CD14-positive monocyte (primary cell): ENCODE measurements around the gene KMT2B. TPM values are rescaled to one million over a fixed set of nuclear protein-coding genes. Genes with fewer than 3 reads are reported as not detected.

Source experiments
- DNase-seq, 3 donors: peaks; one replicate each; pipeline ENCODE4 v3.0.0-alpha.2; 2011 to 2022
- H2AFZ ChIP-seq: 2 replicates; pipeline ENCODE4 v1.6.0; 2012; ENCODE audit warnings: mild to moderate bottlenecking, low read depth, low read length, inconsistent platforms; ENCODE audit not compliant: insufficient read depth, poor library complexity, severe bottlenecking
- H3K27ac ChIP-seq, 2 donors: 1 replicate in 1 of 2; 2 replicates in 1 of 2; pipeline ENCODE4 v1.5.1; 2012 to 2013; ENCODE audit warnings: low read length in 2 of 2, control low read depth in 1 of 2, inconsistent platforms in 1 of 2, low read depth in 1 of 2, mild to moderate bottlenecking in 1 of 2
- H3K27me3 ChIP-seq, 2 donors: one replicate each; pipeline versions ENCODE4 v1.6.0 to v1.6.1; 2011 to 2013; ENCODE audit warnings: low read length in 2 of 2; ENCODE audit not compliant: control insufficient read depth in 2 of 2, insufficient read depth in 2 of 2
- H3K36me3 ChIP-seq, 2 donors: replicated peaks in 1 of 2; 1 replicate in 1 of 2; 2 replicates in 1 of 2; pipeline versions ENCODE4 v1.5.1 to v1.6.1; 2012 to 2013; ENCODE audit warnings: low read length in 2 of 2, control low read depth in 1 of 2, inconsistent platforms in 1 of 2, mild to moderate bottlenecking in 1 of 2; ENCODE audit not compliant: insufficient read depth in 2 of 2, control insufficient read depth in 1 of 2
- H3K4me1 ChIP-seq, 2 donors: 1 replicate in 1 of 2; 2 replicates in 1 of 2; pipeline versions ENCODE4 v1.5.1 to v1.6.1; 2012 to 2013; ENCODE audit warnings: low read length in 2 of 2, control low read depth in 1 of 2, inconsistent platforms in 1 of 2, mild to moderate bottlenecking in 1 of 2, moderate library complexity in 1 of 2; ENCODE audit not compliant: insufficient read depth in 2 of 2, control insufficient read depth in 1 of 2
- H3K4me2 ChIP-seq: replicated peaks from 2 replicates; pipeline ENCODE3; 2012; ENCODE audit warnings: low read length, moderate library complexity, mild to moderate bottlenecking; ENCODE audit not compliant: poor library complexity, severe bottlenecking; ENCODE audit errors: extremely low read depth
- H3K4me3 ChIP-seq, 3 experiments: fragments of 200-600 bp in 1 of 3; sonication (generic) in 1 of 3; replicated peaks in 1 of 3; 1 replicate in 2 of 3; 2 replicates in 1 of 3; pipeline ENCODE4 v1.5.1; 2011 to 2013; ENCODE audit warnings: low read length in 3 of 3, mild to moderate bottlenecking in 3 of 3, control low read depth in 2 of 3, low read depth in 2 of 3, inconsistent platforms in 1 of 3, moderate library complexity in 1 of 3
- H3K79me2 ChIP-seq: 2 replicates; pipeline ENCODE4 v1.6.0; 2012; ENCODE audit warnings: mild to moderate bottlenecking, control low read depth, inconsistent platforms, low read length, moderate library complexity; ENCODE audit not compliant: insufficient read depth
- H3K9ac ChIP-seq: 2 replicates; pipeline ENCODE4 v1.6.0; 2017; ENCODE audit warnings: low read length, mild to moderate bottlenecking; ENCODE audit not compliant: insufficient read depth, poor library complexity, severe bottlenecking
- H3K9me3 ChIP-seq, 2 donors: replicated peaks in 1 of 2; 1 replicate in 1 of 2; 2 replicates in 1 of 2; pipeline versions ENCODE4 v1.5.1 to v1.6.1; 2012 to 2013; ENCODE audit warnings: low read length in 2 of 2, control low read depth in 1 of 2; ENCODE audit not compliant: control insufficient read depth in 1 of 2, insufficient read depth in 1 of 2
- H4K20me1 ChIP-seq: 2 replicates; pipeline ENCODE4 v1.6.0; 2012; ENCODE audit warnings: mild to moderate bottlenecking, low read length, control low read depth, moderate library complexity; ENCODE audit not compliant: insufficient read depth
- H3K27ac Mint-ChIP-seq, 7 donors: one replicate each; pipeline ENCODE4 v1.8.0; 2020; ENCODE audit warnings: mild to moderate bottlenecking in 7 of 7, mixed read lengths in 7 of 7, moderate library complexity in 6 of 7, inconsistent platforms in 2 of 7
- H3K27me3 Mint-ChIP-seq, 3 donors: one replicate each; pipeline ENCODE4 v1.8.0; 2021 to 2022; ENCODE audit warnings: low read depth in 3 of 3, mild to moderate bottlenecking in 3 of 3, mixed read lengths in 3 of 3, moderate library complexity in 3 of 3, inconsistent platforms in 1 of 3
- H3K36me3 Mint-ChIP-seq, 2 donors: one replicate each; pipeline ENCODE4 v1.8.0; 2020; ENCODE audit warnings: mixed read lengths in 2 of 2, inconsistent platforms in 1 of 2, mild to moderate bottlenecking in 1 of 2
- H3K4me1 Mint-ChIP-seq: one replicate; pipeline ENCODE4 v1.8.0; 2020; ENCODE audit warnings: mild to moderate bottlenecking, mixed read lengths
- H3K4me3 Mint-ChIP-seq, 2 donors: one replicate each; pipeline ENCODE4 v1.8.0; 2020; ENCODE audit warnings: mild to moderate bottlenecking in 2 of 2, mixed read lengths in 2 of 2, moderate library complexity in 1 of 2
- H3K9me3 Mint-ChIP-seq, 7 donors: one replicate each; pipeline ENCODE4 v1.8.0; 2020 to 2022; ENCODE audit warnings: mixed read lengths in 7 of 7, mild to moderate bottlenecking in 6 of 7, moderate library complexity in 6 of 7, inconsistent platforms in 2 of 7
- WGBS: methylation state at CpG from one replicate; pipeline ENCODE4 v1.1.5; 2013; ENCODE audit warnings: missing lambda C conversion rate; ENCODE audit not compliant: insufficient coverage; 5-methylcytosine and 5-hydroxymethylcytosine counted together
- intact Hi-C, 2 donors: fragments of 100-400 bp; cut with micrococcal nuclease; formaldehyde crosslinking; loops; one replicate each; pipeline versions ENCODE4 v1.15.0 to v1.15.1; 2023
- polyA plus RNA-seq, 3 donors: library from polyadenylated mRNA; depleted of rRNA in 1 of 3; unstranded in 2 of 3; stranded (reverse) in 1 of 3; fragments of 300-500 nt in 2 of 3; fragments of >200 nt in 1 of 3; fragmentation: Illumina TruSeq in 2 of 3; gene quantifications; 1 replicate in 2 of 3; 2 replicates in 1 of 3; pipeline ENCODE4 v1.2.3, GENCODE V29; 2012 to 2021
- TF ChIP-seq, protein P1 (sequence below): fragments of 200-600 bp; IDR thresholded peaks from one replicate; pipeline ENCODE4 v1.8.0; 2022; ENCODE audit warnings: antibody characterized with exemption, mild to moderate bottlenecking

KMT2B gene
- polyA plus RNA-seq, 3 donors = 0.32 to 63.6 (median 0.65) TPM

GRCh38 chr19:35727053-35727955 is 9.5 kb downstream of the KMT2B start:
- no peak overlapping the region for H3K27ac Mint-ChIP-seq
- peaks cover 0 to 3% (median 2%) of the 10 kb centered on the region in 3 donors for H3K27me3 Mint-ChIP-seq
- no peak for DNase-seq
- Histone ChIP-seq H3K79me2 (no peaks in the 10 kb centered on the region), H3K9me3 (no peaks in the 10 kb centered on the region), H3K27ac (no peak overlapping the region), H3K36me3 (peaks cover 99 to 100% of the 10 kb centered on the region in 2 donors), H3K27me3 (no peaks in the 10 kb centered on the region), H3K4me1 (no peaks in the 10 kb centered on the region), H3K4me3 (no peak overlapping the region), H3K9ac (no peak overlapping the region), H4K20me1 (peaks cover 59% of the 10 kb centered on the region), H3K4me2 (no peak overlapping the region), H2AFZ (no peak overlapping the region)
- 96% methylated on average over 14 of the region's 25 CpGs for WGBS
- peaks cover 90 to 99% of the 10 kb centered on the region in 2 donors for H3K36me3 Mint-ChIP-seq
- intact Hi-C loops = no loop called here
- no peaks in the 10 kb centered on the region for H3K4me1 Mint-ChIP-seq
- no peaks in the 10 kb centered on the region for H3K9me3 Mint-ChIP-seq
- TF ChIP-seq, protein P1, sequence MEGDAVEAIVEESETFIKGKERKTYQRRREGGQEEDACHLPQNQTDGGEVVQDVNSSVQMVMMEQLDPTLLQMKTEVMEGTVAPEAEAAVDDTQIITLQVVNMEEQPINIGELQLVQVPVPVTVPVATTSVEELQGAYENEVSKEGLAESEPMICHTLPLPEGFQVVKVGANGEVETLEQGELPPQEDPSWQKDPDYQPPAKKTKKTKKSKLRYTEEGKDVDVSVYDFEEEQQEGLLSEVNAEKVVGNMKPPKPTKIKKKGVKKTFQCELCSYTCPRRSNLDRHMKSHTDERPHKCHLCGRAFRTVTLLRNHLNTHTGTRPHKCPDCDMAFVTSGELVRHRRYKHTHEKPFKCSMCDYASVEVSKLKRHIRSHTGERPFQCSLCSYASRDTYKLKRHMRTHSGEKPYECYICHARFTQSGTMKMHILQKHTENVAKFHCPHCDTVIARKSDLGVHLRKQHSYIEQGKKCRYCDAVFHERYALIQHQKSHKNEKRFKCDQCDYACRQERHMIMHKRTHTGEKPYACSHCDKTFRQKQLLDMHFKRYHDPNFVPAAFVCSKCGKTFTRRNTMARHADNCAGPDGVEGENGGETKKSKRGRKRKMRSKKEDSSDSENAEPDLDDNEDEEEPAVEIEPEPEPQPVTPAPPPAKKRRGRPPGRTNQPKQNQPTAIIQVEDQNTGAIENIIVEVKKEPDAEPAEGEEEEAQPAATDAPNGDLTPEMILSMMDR = no peak
- no peak overlapping the region for H3K4me3 Mint-ChIP-seq

- no peak overlapping the region for H2AFZ ChIP-seq
- no peak overlapping the region for H3K4me3 ChIP-seq
- H3K79me2 ChIP-seq = no peaks in the 10 kb centered on the region
- Mint-ChIP-seq H3K4me3 (no peak overlapping the region), H3K36me3 (peaks cover 81 to 97% of the 10 kb centered on the region in 2 donors), H3K27me3 (peaks cover 0 to 3% (median 2%) of the 10 kb centered on the region in 3 donors), H3K27ac (no peak overlapping the region), H3K4me1 (no peaks in the 10 kb centered on the region), H3K9me3 (no peaks in the 10 kb centered on the region)
- TF ChIP-seq, protein P1 = no peak
- peaks cover 55% of the 10 kb centered on the region for H4K20me1 ChIP-seq
- H3K4me1 ChIP-seq = no peaks in the 10 kb centered on the region
- H3K9me3 ChIP-seq = no peaks in the 10 kb centered on the region
- 95% methylated on average over 16 of the region's 19 CpGs for WGBS
- no peak for DNase-seq
- no peak overlapping the region for H3K9ac ChIP-seq
- no peaks in the 10 kb centered on the region for H3K27me3 ChIP-seq
- intact Hi-C loops = no loop called here
- H3K4me2 ChIP-seq = no peak overlapping the region
- peaks cover 97 to 100% of the 10 kb centered on the region in 2 donors for H3K36me3 ChIP-seq
- H3K27ac ChIP-seq = no peak overlapping the region
Measured at GRCh38 chr19:35727956-35728706, 10.3 kb downstream of the KMT2B start.
